ENCODE measurements around the gene APOBEC3A. TPM values are rescaled to one million over a fixed set of nuclear protein-coding genes. Genes with fewer than 3 reads are reported as not detected.
"Not testable (repeated sequence)": the region's sequence is repeated elsewhere in the genome, so short reads cannot be mapped to it uniquely, and the experiment has no call there.

APOBEC3A gene
- total RNA-seq, 1 experiment from 2014 or later, result not detected

- H3K4me3 Mint-ChIP-seq (ENCODE audit: low read depth, unreplicated experiment), result peak overlapping the region; percentile 60
- peaks cover 23% of the 10 kb centered on the region for H3K36me3 Mint-ChIP-seq (ENCODE audit: insufficient read depth, unreplicated experiment)
- H3K27me3 Mint-ChIP-seq (ENCODE audit: unreplicated experiment), result no peaks in the 10 kb centered on the region
- H3K9me3 Mint-ChIP-seq (ENCODE audit: low read depth, unreplicated experiment), result peaks cover 3% of the 10 kb centered on the region
- H3K4me1 Mint-ChIP-seq (ENCODE audit: low read depth, unreplicated experiment), result peaks cover 10% of the 10 kb centered on the region
- intact Hi-C loops (cut with micrococcal nuclease; ENCODE audit: unreplicated experiment), result loop anchor here (5.0 kb wide), 1 partner anchor 59 kb away; no protein-coding TSS in a partner anchor
- peak; percentile 45 for TF ChIP-seq CTCF (IDR thresholded peaks at IDR 0.05; ENCODE audit: unreplicated experiment)
- CTCF ChIA-PET, result interaction anchor here (0.5 to 1.8 kb wide), 8 partner anchors 11 to 940 kb away, joined by 3 to 14 read pairs (median 4); no protein-coding TSS in a partner anchor
- H3K27ac Mint-ChIP-seq (ENCODE audit: unreplicated experiment), result peak overlapping the region; percentile 89
- peak; percentile 70 for DNase-seq
- BruUV-seq (replicated peaks), result TSS peak; percentile 84
Measured at GRCh38 chr22:38981005-38981991, 23.9 kb downstream of the APOBEC3A start.

- TSS peak; percentile 70 for BruUV-seq (replicated peaks)
- Mint-ChIP-seq H3K9me3 (ENCODE audit: low read depth, unreplicated experiment) (no peaks in the 10 kb centered on the region), H3K4me1 (ENCODE audit: low read depth, unreplicated experiment) (peaks cover 10% of the 10 kb centered on the region), H3K36me3 (ENCODE audit: insufficient read depth, unreplicated experiment) (peaks cover 26% of the 10 kb centered on the region), H3K4me3 (ENCODE audit: low read depth, unreplicated experiment) (peak within 1 kb of the TSS; percentile 60), H3K27me3 (ENCODE audit: unreplicated experiment) (no peaks in the 10 kb centered on the region), H3K27ac (ENCODE audit: unreplicated experiment) (peak within 1 kb of the TSS; percentile 89)
- DNase-seq, result peak; percentile 90
- TF ChIP-seq CTCF (IDR thresholded peaks at IDR 0.05; ENCODE audit: unreplicated experiment), result no peak
- intact Hi-C loops (cut with micrococcal nuclease; ENCODE audit: unreplicated experiment), result loop anchor here (5.0 kb wide), 1 partner anchor 60 kb away; no protein-coding TSS in a partner anchor
- CTCF ChIA-PET, result interaction anchor here (0.5 to 1.8 kb wide), 7 partner anchors 20 to 939 kb away, joined by 3 to 14 read pairs (median 5); no protein-coding TSS in a partner anchor
Measured at GRCh38 chr22:38981992-38982927, 24.9 kb downstream of the APOBEC3A start, which contains the start of gene APOBEC3B. Gene APOBEC3B, plus strand, starts transcription at chr22:38982347. Its CDS starts 107 bp downstream, at chr22:38982454.

- Mint-ChIP-seq H3K27ac (ENCODE audit: unreplicated experiment) (no peak overlapping the region), H3K9me3 (ENCODE audit: low read depth, unreplicated experiment) (no peaks in the 10 kb centered on the region), H3K4me1 (ENCODE audit: low read depth, unreplicated experiment) (peaks cover 10% of the 10 kb centered on the region), H3K27me3 (ENCODE audit: unreplicated experiment) (no peaks in the 10 kb centered on the region), H3K4me3 (ENCODE audit: low read depth, unreplicated experiment) (no peak overlapping the region), H3K36me3 (ENCODE audit: insufficient read depth, unreplicated experiment) (peaks cover 26% of the 10 kb centered on the region)
- intact Hi-C loops (cut with micrococcal nuclease; ENCODE audit: unreplicated experiment), result loop anchor here (5.0 kb wide), 1 partner anchor 62 kb away; no protein-coding TSS in a partner anchor
- DNase-seq, result no peak
- no TSS peak for BruUV-seq (replicated peaks)
- no peak for TF ChIP-seq CTCF (IDR thresholded peaks at IDR 0.05; ENCODE audit: unreplicated experiment)
- CTCF ChIA-PET, result interaction anchor here (0.7 to 1.0 kb wide), 2 partner anchors 18 to 240 kb away, joined by 3 to 6 read pairs; no protein-coding TSS in a partner anchor
Measured at GRCh38 chr22:38984224-38984623, 26.8 kb downstream of the APOBEC3A start.

- Mint-ChIP-seq H3K36me3 (ENCODE audit: insufficient read depth, unreplicated experiment) (peaks cover 26% of the 10 kb centered on the region), H3K27ac (ENCODE audit: unreplicated experiment) (peak overlapping the region; percentile 93), H3K4me3 (ENCODE audit: low read depth, unreplicated experiment) (peak overlapping the region; percentile 9)
- peak; percentile 85 for DNase-seq
- not testable (repeated sequence) for H3K9me3 Mint-ChIP-seq (ENCODE audit: low read depth, unreplicated experiment); BruUV-seq (replicated peaks); H3K4me1 Mint-ChIP-seq (ENCODE audit: low read depth, unreplicated experiment); H3K27me3 Mint-ChIP-seq (ENCODE audit: unreplicated experiment)
- intact Hi-C loops (cut with micrococcal nuclease; ENCODE audit: unreplicated experiment), result loop anchor here (5.0 kb wide), 1 partner anchor 63 kb away; no protein-coding TSS in a partner anchor
- CTCF ChIA-PET, result interaction anchor here (0.7 to 1.0 kb wide), 5 partner anchors 18 to 241 kb away, joined by 3 to 7 read pairs (median 6); no protein-coding TSS in a partner anchor
Measured at GRCh38 chr22:38984784-38985757, 27.7 kb downstream of the APOBEC3A start.

All from Calu3 (cell line).